ENCODE data around the gene CAMSAP1.

DNA sequence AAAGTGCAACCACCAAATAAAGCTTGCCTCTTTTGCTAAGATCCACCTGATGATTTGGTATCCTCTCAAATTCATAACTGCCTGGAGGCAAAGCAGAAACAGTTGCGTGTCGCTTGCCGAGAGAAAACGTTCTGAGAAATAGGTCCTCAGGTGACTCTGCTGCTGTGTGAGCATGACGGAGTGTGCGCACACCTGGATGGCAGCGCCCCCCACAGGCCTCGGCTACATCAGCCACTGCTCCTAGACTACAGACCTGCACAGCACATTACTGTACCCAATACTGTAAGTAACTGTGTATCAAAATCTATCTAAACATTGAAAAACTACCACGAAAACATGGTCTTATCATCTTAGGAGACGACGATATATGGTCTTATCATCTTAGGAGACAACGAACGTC, 87.4 kb downstream of the CAMSAP1 start:
- TF ChIP-seq USF1 (IDR thresholded peaks at IDR 0.05; ENCODE audit: borderline replicate concordance, extremely low read length, insufficient read depth, low read depth, low read length) = no peak
- TF ChIP-seq POLR2A (IDR thresholded peaks at IDR 0.05; ENCODE audit: low read depth, low read length) = no peak
- TF ChIP-seq CTCF (IDR thresholded peaks at IDR 0.05 in 2 of 3, conservative IDR thresholded peaks at IDR 0.05 in 1 of 3; ENCODE audit: control insufficient read depth in 2 of 3, extremely low read depth in 1 of 3, insufficient read depth in 1 of 3, low read depth in 3 of 3, low read length in 3 of 3) = no peak
- no peak for TF ChIP-seq EP300 (IDR thresholded peaks at IDR 0.05; ENCODE audit: borderline replicate concordance in 1 of 2, control insufficient read depth in 1 of 2, low read depth in 2 of 2, low read length in 2 of 2)
- no peak for TF ChIP-seq PBX3 (IDR thresholded peaks at IDR 0.05; ENCODE audit: insufficient replicate concordance, low read depth, low read length)
- TF ChIP-seq ZNF24 (IDR thresholded peaks at IDR 0.05) = no peak
- TF ChIP-seq FOXK2 (IDR thresholded peaks at IDR 0.05) = no peak
- no peak for TF ChIP-seq YY1 (IDR thresholded peaks at IDR 0.05; ENCODE audit: low read depth, low read length)
- no peak for TF ChIP-seq ZBTB40 (IDR thresholded peaks at IDR 0.05; ENCODE audit: borderline replicate concordance)
- TF ChIP-seq MXI1 (IDR thresholded peaks at IDR 0.05; ENCODE audit: low read depth, low read length) = no peak
- no peak for TF ChIP-seq CHD4 (IDR thresholded peaks at IDR 0.05)
- no peak for TF ChIP-seq JUNB (IDR thresholded peaks at IDR 0.05)
